Left cardiac atrium (tissue), 4 donors: ENCODE results near the gene PP2D1. TPM values are rescaled to one million over a fixed set of nuclear protein-coding genes. Genes with fewer than 3 reads are reported as not detected.
"Not testable (repeated sequence)": the region's sequence is repeated elsewhere in the genome, so short reads cannot be mapped to it uniquely, and the experiment has no call there.

Source experiments
- ATAC-seq, 2 donors: fragments of 200-7000 bp; cut with Tn5 transposase; one replicate each; pipeline ENCODE4 v1.9.1; 2020; ENCODE audit warnings: mild to moderate bottlenecking in 2 of 2, moderate library complexity in 2 of 2
- DNase-seq: peaks from one replicate; pipeline ENCODE4 v3.0.0-alpha.2; 2020
- intact Hi-C, 2 donors: fragments of 100-400 bp; cut with DNase I; formaldehyde crosslinking; loops; one replicate each; pipeline versions ENCODE4 v1.14.1 to v1.15.1; 2022 to 2023
- total RNA-seq, 2 donors: library from RNA; stranded (reverse); fragmentation: NEBNext Ultra II Directional; extraction: Animal tissue kit (Norgen Biotek cat#: 25700); gene quantifications; one replicate each; pipeline ENCODE4 v1.2.1, GENCODE V29; 2021
- donor health status: DM: no; HTN: yes; CAD: no.
- donor health status: DM: no; HTN: yes; CAD: no; lungs with severe emphysema.
- donor health status: DM: yes; HTN: yes; CAD: no.
- donor health status: Dilated cardiomyopathy.

Gene PP2D1
- total RNA-seq, 2 donors from 2014 or later = not detected

DNA sequence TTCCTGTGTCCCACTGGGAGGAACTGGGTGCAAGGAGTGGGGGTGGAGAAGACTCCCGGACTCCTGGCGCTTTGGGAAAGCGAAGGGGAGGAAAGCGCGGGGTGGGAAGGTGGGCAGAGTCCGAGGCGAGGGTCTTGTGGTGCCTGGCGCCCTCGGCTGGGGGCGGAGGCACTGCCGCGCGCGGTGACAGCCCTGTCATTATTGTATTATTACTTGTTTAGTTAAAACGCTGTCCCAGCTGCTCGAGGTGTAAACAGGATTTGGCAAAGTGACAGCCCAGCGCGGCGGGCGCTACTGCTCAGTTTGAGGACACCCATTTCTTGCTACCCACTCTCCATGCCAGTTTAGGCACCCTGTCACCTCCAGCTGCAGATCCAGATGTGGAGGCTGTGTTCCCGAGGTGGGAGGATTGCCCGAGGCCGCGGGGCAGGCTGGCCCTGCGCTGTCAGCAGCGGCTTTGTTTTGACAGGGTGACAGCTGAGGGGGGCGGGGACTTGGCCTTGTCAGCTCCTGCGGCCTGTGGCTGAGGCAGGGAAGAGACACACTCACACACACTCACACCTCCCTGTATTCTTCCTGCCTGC lies 29.2 kb upstream of the PP2D1 start:
- intact Hi-C loops = loop anchor here in 1 of 2 donors (5.0 kb wide), 1 partner anchor 41 kb away; no protein-coding TSS in a partner anchor
- peak; percentile 92 for DNase-seq
- ATAC-seq = peak; percentile 85 to 86

DNA sequence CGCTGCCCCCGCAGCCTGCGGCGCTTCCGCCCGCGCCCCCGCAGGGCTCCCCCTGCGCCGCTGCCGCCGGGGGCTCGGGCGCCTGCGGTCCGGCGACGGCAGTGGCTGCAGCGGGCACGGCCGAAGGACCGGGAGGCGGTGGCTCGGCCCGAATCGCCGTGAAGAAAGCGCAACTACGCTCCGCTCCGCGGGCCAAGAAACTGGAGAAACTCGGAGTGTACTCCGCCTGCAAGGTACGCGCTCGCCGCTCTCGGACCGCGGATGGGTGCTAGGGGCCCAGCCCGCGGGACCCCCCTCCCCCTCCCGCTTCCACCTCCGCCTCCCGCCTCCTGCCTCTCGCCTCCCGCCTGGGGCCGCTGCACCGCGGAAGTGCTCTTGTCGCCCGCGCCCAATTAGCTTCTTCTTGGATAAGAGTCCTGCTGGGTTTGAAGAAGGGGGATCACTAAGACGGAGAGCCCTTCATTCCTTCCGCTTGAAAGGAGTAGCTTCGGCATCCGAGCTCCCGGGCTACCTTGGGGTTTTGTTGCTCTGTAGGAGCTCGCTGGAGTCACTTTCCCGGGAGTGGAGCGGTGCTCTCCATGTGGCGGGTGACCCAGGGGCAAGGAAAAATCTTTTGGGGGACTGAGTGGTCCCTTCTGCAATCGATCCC lies 28.6 kb upstream of the PP2D1 start:
- peak; percentile 79 for DNase-seq

DNA sequence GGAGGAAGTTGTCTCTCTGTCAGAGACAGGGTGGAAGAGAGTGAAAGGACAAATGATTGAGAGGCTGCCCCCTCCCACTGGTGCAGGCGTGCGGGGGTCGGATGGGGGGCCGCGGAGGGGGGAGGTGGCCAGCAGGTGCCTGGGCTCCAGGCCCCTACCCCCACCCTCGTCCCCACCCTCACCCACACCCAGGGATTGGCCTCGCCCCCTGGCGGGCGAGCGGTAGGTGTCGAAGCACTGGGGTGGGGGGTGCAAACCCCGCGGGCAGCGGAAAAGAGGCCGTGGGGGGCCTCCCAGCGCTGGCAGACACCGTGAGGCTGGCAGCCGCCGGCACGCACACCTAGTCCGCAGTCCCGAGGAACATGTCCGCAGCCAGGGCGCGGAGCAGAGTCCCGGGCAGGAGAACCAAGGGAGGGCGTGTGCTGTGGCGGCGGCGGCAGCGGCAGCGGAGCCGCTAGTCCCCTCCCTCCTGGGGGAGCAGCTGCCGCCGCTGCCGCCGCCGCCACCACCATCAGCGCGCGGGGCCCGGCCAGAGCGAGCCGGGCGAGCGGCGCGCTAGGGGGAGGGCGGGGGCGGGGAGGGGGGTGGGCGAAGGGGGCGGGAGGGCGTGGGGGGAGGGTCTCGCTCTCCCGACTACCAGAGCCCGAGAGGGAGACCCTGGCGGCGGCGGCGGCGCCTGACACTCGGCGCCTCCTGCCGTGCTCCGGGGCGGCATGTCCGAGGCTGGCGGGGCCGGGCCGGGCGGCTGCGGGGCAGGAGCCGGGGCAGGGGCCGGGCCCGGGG lies 27.9 kb upstream of the PP2D1 start, which contains the start of gene KAT2B:
Gene KAT2B (plus strand): TSS at position 682 of the 783 bp plus-strand sequence. CDS start 32 bp downstream, at position 714.
- ATAC-seq (peak; percentile 79 to 81), DNase-seq (peak; percentile 80)
- intact Hi-C loops = loop anchor here in 1 of 2 donors (5.0 kb wide), 3 partner anchors 42 to 147 kb away; partner anchors contain the start of genes RAB5A and SGO1

More for the DNA sequence above, 28.6 kb upstream of the PP2D1 start:
- intact Hi-C loops = loop anchor here in 1 of 2 donors (5.0 kb wide), 1 partner anchor 42 kb away; no protein-coding TSS in a partner anchor
- ATAC-seq = peak; percentile 49 to 65

DNA sequence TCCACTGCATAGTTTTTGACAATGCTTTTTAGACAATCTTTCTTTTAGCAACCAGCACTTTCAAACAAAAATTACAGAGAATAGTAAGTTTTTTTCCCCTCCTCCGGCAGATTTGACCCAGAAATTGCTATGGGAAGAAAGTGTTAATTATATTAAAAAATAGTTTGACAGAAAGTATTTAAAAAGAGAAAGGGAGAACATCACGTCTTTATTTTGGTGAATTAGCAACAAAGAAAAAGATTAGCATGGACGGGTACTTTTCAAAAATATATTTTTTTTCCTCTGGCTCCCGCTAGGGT lies 27.4 kb upstream of the PP2D1 start:
- ATAC-seq = no peak
- no peak for DNase-seq
- intact Hi-C loops = loop anchor here in 1 of 2 donors (5.0 kb wide), 2 partner anchors 92 to 148 kb away; partner anchors contain the start of genes RAB5A and SGO1

DNA sequence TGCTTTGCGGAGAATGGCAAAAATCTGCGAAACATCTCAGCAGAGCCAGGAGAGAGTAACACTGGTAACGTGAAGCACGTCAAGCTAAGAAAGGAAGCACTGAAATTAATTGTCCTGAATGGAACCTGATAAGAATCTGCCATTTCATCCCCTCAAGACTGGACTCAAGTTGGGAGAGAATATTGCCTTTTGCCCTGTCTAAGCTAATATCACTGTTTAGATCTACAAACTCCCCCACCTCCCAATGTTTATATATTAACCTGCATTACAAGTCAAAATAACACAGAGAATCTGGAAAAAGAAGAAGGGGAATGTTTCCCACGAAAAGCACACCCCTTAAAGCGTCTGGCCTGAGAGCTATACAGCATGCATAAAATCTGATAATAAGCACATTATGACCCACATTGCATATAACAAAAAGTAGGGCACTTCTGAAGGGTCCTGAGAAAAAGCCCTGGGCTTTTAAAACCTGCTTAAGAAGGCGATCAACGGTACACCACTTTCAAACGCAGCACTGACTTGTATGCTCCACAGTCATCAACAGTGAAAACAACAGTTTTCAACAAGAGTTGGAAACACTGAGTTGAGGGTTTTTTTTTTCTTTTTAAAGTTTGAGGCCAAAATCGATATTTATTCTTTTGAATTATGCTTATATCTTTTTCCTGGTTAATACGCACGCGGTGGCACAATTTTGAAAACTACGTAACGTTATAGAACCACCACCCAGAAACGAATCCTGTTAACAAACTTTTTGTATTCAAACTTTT lies 26.8 kb upstream of the PP2D1 start:
- intact Hi-C loops = loop anchor here in 1 of 2 donors (5.0 kb wide), 2 partner anchors 92 to 148 kb away; partner anchors contain the start of genes RAB5A and SGO1

DNA sequence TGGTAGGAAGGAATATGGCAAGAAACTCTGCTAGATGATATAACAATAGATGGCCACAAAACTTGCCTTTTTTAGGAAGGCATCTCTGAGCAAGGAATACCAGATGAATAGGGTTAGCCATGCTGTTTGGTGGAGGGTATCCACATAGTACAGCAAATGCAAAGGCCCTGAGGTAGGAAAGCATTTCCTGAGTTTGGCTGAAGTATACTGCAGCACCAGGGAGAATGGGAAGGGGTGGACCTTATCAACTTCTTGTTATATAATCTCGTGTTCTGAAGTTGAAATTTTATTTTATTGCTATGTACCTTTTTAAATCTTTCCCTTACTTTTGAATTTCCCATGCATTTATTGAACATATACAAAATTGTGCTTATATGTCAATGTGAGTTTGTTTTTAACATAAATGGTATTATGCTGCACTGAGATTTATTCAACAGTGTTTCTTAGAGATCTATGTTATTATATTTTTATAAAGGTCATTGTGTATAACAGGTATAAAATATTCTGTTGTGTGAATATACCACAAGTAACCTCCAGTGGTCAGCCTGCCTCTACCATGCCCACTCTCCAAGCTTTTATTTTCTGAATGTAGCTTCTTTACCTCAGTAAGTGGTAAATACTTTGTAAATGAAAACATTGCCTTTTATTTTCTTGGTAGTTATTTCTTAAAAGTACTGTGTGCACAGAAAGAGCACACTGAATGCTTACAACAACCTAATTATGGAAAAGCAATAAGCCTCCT lies 25.4 kb upstream of the PP2D1 start:
- DNase-seq = no peak
- ATAC-seq = no peak
- intact Hi-C loops = loop anchor here in 1 of 2 donors (5.0 kb wide), 2 partner anchors 90 to 150 kb away; partner anchors contain the start of genes RAB5A and SGO1

More for the DNA sequence above, 26.8 kb upstream of the PP2D1 start:
- ATAC-seq (no peak), DNase-seq (no peak)

DNA sequence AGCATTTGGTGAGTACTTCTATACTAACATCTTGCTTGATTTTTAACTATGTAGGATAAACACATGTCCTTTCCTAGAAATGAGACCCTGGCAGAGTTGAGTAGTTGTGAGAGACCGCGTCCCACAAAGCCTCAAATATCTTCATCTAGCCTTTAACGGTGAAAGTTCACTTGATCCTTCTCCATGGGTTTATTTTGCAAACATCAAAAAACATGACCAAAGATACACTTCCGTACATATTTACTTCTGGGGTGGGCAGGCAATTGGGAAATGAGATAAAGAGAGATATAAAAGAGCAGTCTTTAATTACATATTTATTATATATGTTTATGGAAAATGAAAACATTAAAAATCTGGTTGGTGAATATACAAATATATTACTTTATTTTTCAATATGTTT lies 23.0 kb upstream of the PP2D1 start:
- ATAC-seq = no peak
- intact Hi-C loops = loop anchor here in 1 of 2 donors (5.0 kb wide), 2 partner anchors 88 to 152 kb away; partner anchors contain the start of genes RAB5A and SGO1
- DNase-seq = no peak

DNA sequence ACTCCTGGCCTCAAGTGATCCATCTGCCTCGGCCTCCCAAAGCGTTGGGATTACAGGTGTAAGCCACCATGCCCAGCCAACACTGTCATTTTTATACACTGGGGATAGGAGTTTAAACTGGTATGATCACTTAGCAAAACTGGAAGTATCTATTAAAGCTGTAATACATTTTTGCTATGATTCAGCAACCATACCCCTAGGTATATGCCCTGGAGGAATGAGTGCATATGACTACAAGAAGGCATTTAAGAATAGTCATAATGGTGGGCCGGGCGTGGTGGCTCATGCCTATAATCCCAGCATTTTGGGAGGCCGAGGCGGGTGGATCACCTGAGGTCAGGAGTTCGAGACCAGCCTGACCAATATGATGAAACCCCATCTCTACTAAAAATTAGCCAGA lies 19.9 kb upstream of the PP2D1 start:
- intact Hi-C loops, DNase-seq, ATAC-seq: not testable (repeated sequence)

DNA sequence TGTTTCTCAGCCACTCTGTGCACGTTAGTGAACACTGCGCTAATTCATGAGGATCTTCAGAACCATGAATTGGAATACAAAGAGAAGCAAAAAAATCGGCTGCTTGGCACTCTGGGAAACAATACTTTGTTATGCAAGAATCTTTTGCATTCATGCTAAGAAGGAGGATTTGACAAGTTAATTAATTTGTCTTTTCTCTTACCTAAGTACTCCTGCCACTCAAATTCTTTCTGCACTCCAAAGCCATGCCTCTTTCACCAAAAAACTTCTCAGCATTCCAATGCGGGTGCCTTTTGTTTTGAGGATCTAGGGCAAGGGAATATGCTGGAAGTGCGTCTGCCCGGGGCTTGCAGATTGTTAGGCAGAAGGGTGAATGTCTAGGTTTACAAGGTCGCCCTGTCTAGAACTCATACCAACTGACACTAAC lies 16.9 kb upstream of the PP2D1 start:
- intact Hi-C loops = no loop called here
- no peak for DNase-seq
- ATAC-seq = no peak

DNA sequence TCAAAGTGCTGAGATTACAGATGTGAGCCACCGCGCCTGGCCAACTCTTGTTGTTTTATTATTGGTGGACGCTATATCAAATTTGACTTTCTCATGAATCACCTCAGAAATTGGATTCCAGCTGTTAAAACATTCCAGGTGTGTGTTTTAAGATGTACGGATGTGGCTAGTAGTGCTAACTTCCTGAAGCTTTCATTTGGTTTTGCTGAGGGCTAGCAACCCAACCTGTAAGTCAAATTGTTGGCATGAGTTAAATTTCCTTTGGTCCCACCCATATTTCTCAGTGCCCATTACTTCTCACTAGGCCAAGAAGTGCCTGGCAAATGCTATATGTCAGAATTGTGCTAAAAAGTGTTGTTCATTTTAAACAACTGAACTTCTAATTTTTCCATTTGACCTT lies 15.1 kb upstream of the PP2D1 start:
- intact Hi-C loops = no loop called here
- DNase-seq (no peak), ATAC-seq (no peak)

DNA sequence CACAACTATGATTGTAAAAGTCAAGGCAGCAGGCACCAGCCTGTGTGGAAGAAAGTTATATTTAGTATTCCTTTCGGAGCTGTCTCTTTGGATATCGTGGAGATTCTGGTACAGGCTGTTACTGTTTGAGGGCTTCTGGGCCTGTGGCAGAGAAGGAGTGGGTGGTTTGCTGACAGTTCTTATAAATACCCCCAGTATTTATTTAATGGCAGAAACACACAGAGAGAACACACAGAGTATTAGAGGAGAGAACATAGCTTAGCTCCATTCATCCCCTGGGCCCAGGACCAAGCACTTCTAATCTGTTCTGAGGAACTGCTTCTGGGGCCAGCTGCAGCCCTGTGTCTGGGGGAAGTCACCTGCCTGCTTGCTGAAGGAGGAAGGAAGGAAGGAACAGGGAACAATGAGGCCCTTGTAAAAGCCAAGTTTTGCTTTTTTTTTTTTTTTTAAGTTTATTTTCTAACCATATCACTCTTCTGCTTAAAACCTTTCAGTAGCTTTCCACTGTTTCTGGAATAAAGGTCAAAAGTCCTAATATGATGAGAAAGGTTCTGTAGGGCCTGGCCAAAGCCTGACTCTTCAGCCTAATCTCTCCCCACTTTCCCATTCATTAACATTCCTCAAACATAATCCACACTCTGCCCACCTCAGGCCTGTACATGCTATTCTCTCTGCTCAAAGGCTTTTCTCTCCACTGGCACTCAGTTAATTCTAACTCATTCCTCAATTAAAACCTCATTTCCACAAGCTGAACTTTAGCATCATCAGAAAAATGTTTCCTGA lies 11.8 kb upstream of the PP2D1 start:
- DNase-seq = peak; percentile 41
- ATAC-seq = peak; percentile 81 to 86
- intact Hi-C loops = no loop called here

DNA sequence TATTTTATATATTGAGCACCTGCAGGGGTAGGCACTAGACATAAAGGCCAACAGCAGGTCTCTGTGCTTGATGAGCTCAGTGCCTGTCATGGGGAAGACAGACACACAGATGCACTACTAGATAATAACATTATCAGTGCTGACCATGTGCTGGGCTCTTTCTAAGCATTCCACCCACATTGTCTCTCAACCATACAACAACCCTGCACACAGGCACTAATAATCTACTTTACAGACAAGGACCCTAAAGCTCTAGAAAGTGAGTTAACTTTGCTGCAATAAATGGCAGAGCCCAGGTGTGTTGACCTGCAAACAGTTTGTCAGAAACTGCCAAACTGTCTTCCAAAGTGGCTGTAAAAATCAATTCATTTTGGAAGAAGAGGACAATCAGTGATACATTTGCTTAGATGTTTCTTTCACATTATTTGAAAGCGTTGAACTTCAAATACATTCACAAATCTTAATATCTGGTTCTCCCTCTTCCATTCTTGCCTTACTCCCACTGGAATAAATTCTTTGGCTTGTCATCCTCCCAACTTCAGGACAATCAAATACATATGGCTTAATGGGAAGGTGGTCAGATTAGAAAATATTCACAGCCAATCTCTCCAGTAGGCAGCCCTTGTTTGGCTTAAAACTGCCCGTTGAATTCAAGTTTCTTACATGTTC lies 11.0 kb upstream of the PP2D1 start:
- no peak for ATAC-seq
- intact Hi-C loops = no loop called here
- no peak for DNase-seq

DNA sequence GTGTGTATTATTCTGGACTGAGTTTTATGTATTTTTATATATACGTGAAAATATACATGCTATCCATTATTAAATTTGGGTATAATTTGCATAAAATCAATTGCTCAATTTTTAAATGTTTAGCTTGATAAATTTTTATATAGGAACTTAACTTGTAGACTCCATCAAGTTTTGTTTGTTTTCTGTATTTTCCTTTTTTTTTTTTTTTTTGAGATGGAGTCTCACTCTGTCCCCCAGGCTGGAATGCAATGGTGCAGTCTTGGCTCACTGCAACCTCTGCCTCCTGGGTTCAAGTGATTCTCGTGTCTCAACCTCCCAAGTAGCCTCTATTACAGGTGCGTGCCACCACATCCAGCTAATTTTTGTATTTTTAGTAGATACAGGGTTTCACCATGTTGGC lies 4.0 kb upstream of the PP2D1 start:
- ATAC-seq, DNase-seq, intact Hi-C loops: not testable (repeated sequence)

DNA sequence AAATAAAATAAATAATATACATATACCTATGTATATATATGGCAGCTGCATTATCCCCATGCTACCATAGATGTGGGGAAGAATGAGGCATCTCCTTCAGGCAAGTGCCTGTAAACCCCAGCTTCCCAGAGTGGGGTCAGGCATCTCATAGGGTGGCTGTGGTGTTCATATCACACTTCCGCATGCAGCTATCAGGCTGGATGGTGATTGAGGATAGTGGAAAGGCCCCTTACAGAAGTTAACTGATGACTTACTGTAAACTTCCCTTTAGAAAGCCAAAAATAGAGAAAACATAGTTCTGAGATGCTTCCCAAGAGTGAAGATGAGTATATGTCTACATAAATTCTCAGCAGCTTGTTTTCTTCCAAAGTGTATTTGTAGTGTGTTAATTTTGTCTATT lies 3.5 kb upstream of the PP2D1 start:
- no peak for DNase-seq
- no peak for ATAC-seq
- intact Hi-C loops = no loop called here

DNA sequence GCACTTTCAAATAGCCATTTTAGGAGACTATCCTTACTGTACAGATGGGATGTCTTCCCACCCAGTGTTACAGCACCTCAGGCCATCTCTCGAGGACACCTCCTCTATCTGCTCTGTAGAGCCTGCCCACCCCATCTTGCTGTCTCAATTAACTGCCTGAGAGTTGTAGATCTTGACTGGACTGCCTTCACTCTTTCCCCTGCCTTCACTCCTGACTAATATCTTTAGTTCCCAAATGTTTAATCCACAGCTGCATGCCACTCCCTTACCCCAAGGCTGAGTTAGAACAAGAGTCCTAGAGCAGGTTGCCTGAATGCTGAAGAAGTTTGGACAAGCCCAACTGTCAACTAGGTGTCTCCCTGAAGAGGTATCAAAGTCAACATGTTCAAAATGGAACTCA lies 1.3 kb upstream of the PP2D1 start:
- DNase-seq (no peak), ATAC-seq (no peak)
- intact Hi-C loops = no loop called here

DNA sequence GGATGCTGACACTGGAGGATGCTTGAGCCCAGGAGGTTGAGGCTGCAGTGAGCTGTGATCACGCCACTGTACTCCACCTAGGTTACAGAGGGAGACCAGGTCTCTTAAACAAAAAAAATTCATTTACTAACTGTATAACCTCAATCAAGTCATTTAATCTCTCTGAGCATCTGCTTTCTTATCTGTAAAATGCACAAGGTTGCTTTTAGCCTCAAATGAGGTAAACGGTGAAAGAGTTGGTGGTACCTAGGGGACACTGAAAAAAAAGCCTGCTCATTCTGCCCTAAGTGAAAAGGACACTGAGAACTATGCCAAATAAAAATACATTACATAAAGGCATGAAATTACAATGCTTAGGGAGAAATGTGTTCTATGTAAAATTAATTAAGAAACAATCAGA lies 3.4 kb downstream of the PP2D1 start:
- ATAC-seq = no peak
- intact Hi-C loops = no loop called here
- no peak for DNase-seq

DNA sequence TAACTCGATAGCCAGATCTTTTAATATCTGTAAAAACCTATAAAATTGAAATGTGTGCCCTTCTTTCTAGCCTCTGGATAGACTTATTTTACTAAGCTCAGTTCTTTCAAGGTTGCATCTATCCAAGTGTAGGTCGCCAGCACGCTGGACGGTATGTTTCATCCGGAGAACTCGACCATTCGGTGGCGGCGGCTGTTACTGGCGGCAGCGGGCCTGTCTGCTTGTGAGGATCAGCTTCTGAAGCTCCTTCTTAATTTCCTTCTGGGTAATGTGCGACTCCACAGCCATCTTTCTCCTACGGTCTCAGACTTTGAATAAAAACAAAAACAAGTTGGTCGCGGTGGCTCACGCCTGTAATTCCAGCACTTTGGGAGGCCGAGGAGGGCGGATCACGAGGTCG lies 4.1 kb downstream of the PP2D1 start:
- intact Hi-C loops = no loop called here
- DNase-seq = no peak
- no peak for ATAC-seq
